Left forelimb (tissue), 1 donor: Measurements from ENCODE around the gene GMPPB.
A peak's percentile ranks its signal among the peaks of the same experiment; 100 is the strongest.
"Not testable (repeated sequence)": the region's sequence is repeated elsewhere in the genome, so short reads cannot be mapped to it uniquely, and the experiment has no call there.

Experiments
- DNase-seq: peaks from one replicate; pipeline ENCODE4 v3.0.0-alpha.2; 2018; ENCODE audit warnings: low spot score

The GMPPB gene

GRCh38 chr3:49714728-49715550 is 8.8 kb downstream of the GMPPB start:
- peak; percentile 41 for DNase-seq

GRCh38 chr3:49713336-49714105 is 10.2 kb downstream of the GMPPB start:
- DNase-seq: no peak

GRCh38 chr3:49712631-49713317 is 11.0 kb downstream of the GMPPB start:
- peak; percentile 56 for DNase-seq

- DNase-seq: peak; percentile 37
Measured at GRCh38 chr3:49712166-49712565, 11.6 kb downstream of the GMPPB start.

GRCh38 chr3:49711489-49711888 is 12.3 kb downstream of the GMPPB start:
- DNase-seq: peak; percentile 45

- DNase-seq: no peak
Measured at GRCh38 chr3:49709852-49710251, 13.9 kb downstream of the GMPPB start.

GRCh38 chr3:49707113-49707480 is 16.7 kb downstream of the GMPPB start:
- DNase-seq: no peak

GRCh38 chr3:49706456-49707112 is 17.2 kb downstream of the GMPPB start:
- DNase-seq: no peak

GRCh38 chr3:49705390-49705960 is 18.3 kb downstream of the GMPPB start:
- DNase-seq: no peak

GRCh38 chr3:49704629-49705028 is 19.1 kb downstream of the GMPPB start:
- DNase-seq: no peak

- DNase-seq: no peak
Measured at GRCh38 chr3:49703956-49704355, 19.8 kb downstream of the GMPPB start.

- DNase-seq: no peak
Measured at GRCh38 chr3:49703443-49703927, 20.3 kb downstream of the GMPPB start.

- no peak for DNase-seq
Measured at GRCh38 chr3:49702672-49703071, 21.1 kb downstream of the GMPPB start.

GRCh38 chr3:49701388-49702077 is 22.2 kb downstream of the GMPPB start:
- DNase-seq: no peak

- no peak for DNase-seq
Measured at GRCh38 chr3:49700453-49701128, 23.2 kb downstream of the GMPPB start.

GRCh38 chr3:49700014-49700413 is 23.7 kb downstream of the GMPPB start:
- DNase-seq: no peak

GRCh38 chr3:49699281-49699979 is 24.3 kb downstream of the GMPPB start:
- DNase-seq: no peak

GRCh38 chr3:49695350-49696015 is 28.3 kb downstream of the GMPPB start:
- DNase-seq: not testable (repeated sequence)

- DNase-seq: not testable (repeated sequence)
Measured at GRCh38 chr3:49694409-49695070, 29.2 kb downstream of the GMPPB start.
